DND-41 (cell line): ENCODE data around the gene RSPH3.

Source experiments
- EZH2 ChIP-seq: IDR thresholded peaks from 3 replicates; pipeline ENCODE4 v1.6.1; 2012; ENCODE audit warnings: borderline replicate concordance, low read depth, mild to moderate bottlenecking, moderate library complexity, low read length, inconsistent platforms; ENCODE audit not compliant: severe bottlenecking
- TF ChIP-seq, protein P1 (sequence below): IDR thresholded peaks from 2 replicates; pipeline ENCODE4 v1.5.1; 2012; ENCODE audit warnings: borderline replicate concordance, low read length, moderate library complexity, mild to moderate bottlenecking; ENCODE audit not compliant: poor library complexity, severe bottlenecking; ENCODE audit errors: extremely low read depth

DNA sequence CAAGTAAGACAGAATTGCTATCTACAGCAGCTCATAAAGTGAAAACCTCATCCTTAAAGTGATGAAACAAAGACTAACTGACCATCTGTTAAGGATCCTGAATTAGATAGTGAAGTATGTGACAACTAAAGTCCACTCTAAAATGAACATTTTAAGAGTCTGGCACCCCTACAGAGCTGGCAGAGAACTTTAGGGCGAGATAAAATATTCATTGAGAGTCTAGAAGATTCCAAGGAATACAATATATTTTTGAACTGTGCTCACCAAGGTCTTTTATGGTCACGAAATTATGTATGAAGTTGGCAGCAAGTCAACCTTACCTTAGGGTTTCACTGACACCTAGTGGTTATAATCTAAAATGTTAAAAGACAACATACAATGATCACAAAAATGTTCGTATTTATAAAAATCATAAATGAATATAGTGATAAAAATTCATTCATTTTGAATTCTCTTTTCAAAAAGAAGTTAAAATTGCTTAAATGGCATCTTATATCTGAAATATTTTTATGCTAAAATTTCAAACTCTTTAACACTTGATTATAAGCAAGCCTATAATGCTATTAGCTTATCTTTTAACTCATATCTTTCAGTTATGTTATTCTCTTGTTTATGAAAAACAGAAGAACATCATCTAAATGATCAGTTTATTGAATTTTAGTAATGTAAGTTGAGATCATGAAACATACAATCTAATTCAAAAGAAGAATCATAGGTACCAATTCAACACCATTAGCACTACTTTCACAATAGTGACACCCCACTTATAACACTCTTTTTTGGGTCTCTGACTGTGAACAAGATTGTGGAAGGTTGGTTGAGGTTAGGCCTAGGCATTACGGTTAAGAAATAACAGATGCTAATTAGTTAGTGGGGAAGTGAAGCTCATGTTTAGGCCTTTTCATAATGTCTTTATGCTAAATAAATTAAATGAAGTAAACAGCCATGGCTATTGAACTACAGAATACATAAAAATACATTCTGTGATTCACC, 27.5 kb downstream of the RSPH3 start:
- TF ChIP-seq, protein P1, sequence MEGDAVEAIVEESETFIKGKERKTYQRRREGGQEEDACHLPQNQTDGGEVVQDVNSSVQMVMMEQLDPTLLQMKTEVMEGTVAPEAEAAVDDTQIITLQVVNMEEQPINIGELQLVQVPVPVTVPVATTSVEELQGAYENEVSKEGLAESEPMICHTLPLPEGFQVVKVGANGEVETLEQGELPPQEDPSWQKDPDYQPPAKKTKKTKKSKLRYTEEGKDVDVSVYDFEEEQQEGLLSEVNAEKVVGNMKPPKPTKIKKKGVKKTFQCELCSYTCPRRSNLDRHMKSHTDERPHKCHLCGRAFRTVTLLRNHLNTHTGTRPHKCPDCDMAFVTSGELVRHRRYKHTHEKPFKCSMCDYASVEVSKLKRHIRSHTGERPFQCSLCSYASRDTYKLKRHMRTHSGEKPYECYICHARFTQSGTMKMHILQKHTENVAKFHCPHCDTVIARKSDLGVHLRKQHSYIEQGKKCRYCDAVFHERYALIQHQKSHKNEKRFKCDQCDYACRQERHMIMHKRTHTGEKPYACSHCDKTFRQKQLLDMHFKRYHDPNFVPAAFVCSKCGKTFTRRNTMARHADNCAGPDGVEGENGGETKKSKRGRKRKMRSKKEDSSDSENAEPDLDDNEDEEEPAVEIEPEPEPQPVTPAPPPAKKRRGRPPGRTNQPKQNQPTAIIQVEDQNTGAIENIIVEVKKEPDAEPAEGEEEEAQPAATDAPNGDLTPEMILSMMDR = peak; percentile 61
- TF ChIP-seq EZH2 = no peak
